Left lung (tissue), 10 donors: ENCODE measurements around the gene PPP5C. TPM values are rescaled to one million over a fixed set of nuclear protein-coding genes. Genes with fewer than 3 reads are reported as not detected.
"Not testable (repeated sequence)": the region's sequence is repeated elsewhere in the genome, so short reads cannot be mapped to it uniquely, and the experiment has no call there.

ENCODE experiments used
- ATAC-seq: fragments of 200-7000 bp; cut with Tn5 transposase; one replicate; pipeline ENCODE4 v1.9.1; 2020; ENCODE audit warnings: moderate library complexity
- DNase-seq, 4 donors: peaks; one replicate each; pipeline ENCODE4 v3.0.0-alpha.2; 2013 to 2020
- H3K27ac ChIP-seq, 2 donors: fragments of 200-600 bp; sonication (generic) in 1 of 2; one replicate each; pipeline versions ENCODE4 v1.5.0 to v1.8.0; 2020 to 2021
- H3K27me3 ChIP-seq, 2 donors: fragments of 200-600 bp; sonication (generic) in 1 of 2; one replicate each; pipeline versions ENCODE4 v1.5.0 to v1.8.0; 2020 to 2021
- H3K36me3 ChIP-seq, 2 donors: fragments of 200-600 bp; sonication (generic) in 1 of 2; one replicate each; pipeline versions ENCODE4 v1.5.0 to v1.8.0; 2020 to 2021
- H3K4me1 ChIP-seq, 2 donors: fragments of 200-600 bp; one replicate each; pipeline ENCODE4 v1.8.0; 2021
- H3K4me3 ChIP-seq, 2 donors: fragments of 200-600 bp; sonication (generic) in 1 of 2; one replicate each; pipeline versions ENCODE4 v1.5.0 to v1.8.0; 2020 to 2021; ENCODE audit warnings: mild to moderate bottlenecking in 1 of 2
- H3K9me3 ChIP-seq, 2 donors: fragments of 200-600 bp; sonication (generic) in 1 of 2; one replicate each; pipeline versions ENCODE4 v1.5.0 to v1.8.0; 2020 to 2021
- CTCF ChIP-seq, 2 donors: fragments of 200-600 bp; sonication (generic) in 1 of 2; IDR thresholded peaks; one replicate each; pipeline versions ENCODE4 v1.5.0 to v1.8.0; 2021; ENCODE audit warnings: antibody characterized with exemption in 2 of 2
- intact Hi-C, 2 donors: fragments of 100-400 bp; cut with DNase I; formaldehyde crosslinking; loops; one replicate each; pipeline versions ENCODE4 v1.11.2 to v1.14.2; 2022
- polyA plus RNA-seq, 6 donors: library from polyadenylated mRNA; unstranded; fragments of 120-200 nt; gene quantifications; one replicate each; pipeline ENCODE4 v1.2.1, GENCODE V29; 2013; ENCODE audit not compliant: insufficient read length in 6 of 6
- total RNA-seq, 2 donors: library from RNA; stranded (reverse); fragmentation: NEBNext Ultra II Directional; extraction: Animal tissue kit (Norgen Biotek cat#: 25700); gene quantifications; one replicate each; pipeline ENCODE4 v1.2.1, GENCODE V29; 2021
- donor health status: DM: no; HTN: yes; CAD: no.
- donor health status: DM: no; HTN: no; CAD: no.

PPP5C gene
- total and polyA plus RNA-seq, 8 donors: 52.6 to 114 (median 98.3) TPM

GRCh38 chr19:46374536-46375475, 27.9 kb downstream of the PPP5C start:
- no peak for TF ChIP-seq CTCF (IDR thresholded peaks at IDR 0.05)
- no peaks in the 10 kb centered on the region for H3K9me3 ChIP-seq
- peaks cover 3 to 43% of the 10 kb centered on the region in 2 donors for H3K36me3 ChIP-seq
- peaks cover 17 to 30% of the 10 kb centered on the region in 2 donors for H3K4me1 ChIP-seq
- no peak for ATAC-seq
- H3K27me3 ChIP-seq: no peaks in the 10 kb centered on the region
- no peak overlapping the region for H3K4me3 ChIP-seq
- peak in 2 of 4 donors; percentile 16 to 19 for DNase-seq
- intact Hi-C loops: no loop called here
- peak overlapping the region in 1 of 2 donors; percentile 74 for H3K27ac ChIP-seq

- intact Hi-C loops, H3K9me3 ChIP-seq, H3K4me3 ChIP-seq, H3K27ac ChIP-seq, ATAC-seq, H3K27me3 ChIP-seq: not testable (repeated sequence)
- H3K4me1 ChIP-seq: peaks cover 17 to 30% of the 10 kb centered on the region in 2 donors
- DNase-seq: peak in 2 of 4 donors; percentile 15 to 48
- peaks cover 3 to 47% of the 10 kb centered on the region in 2 donors for H3K36me3 ChIP-seq
These were observed 28.7 kb downstream of the PPP5C start for GRCh38 chr19:46375476-46376067.

- Histone ChIP-seq H3K27me3 (no peaks in the 10 kb centered on the region), H3K4me1 (peaks cover 17 to 24% of the 10 kb centered on the region in 2 donors), H3K36me3 (peaks cover 3 to 50% of the 10 kb centered on the region in 2 donors), H3K27ac (peak overlapping the region in 1 of 2 donors; percentile 71), H3K9me3 (no peaks in the 10 kb centered on the region), H3K4me3 (no peak overlapping the region)
- no peak for TF ChIP-seq CTCF (IDR thresholded peaks at IDR 0.05)
- intact Hi-C loops: no loop called here
- DNase-seq (peak in 2 of 4 donors; percentile 26 to 64), ATAC-seq (no peak)
These were observed 29.6 kb downstream of the PPP5C start for GRCh38 chr19:46376241-46377153.

- intact Hi-C loops: no loop called here
- peaks cover 3 to 68% of the 10 kb centered on the region in 2 donors for H3K36me3 ChIP-seq
- no peak for ATAC-seq
- H3K9me3 ChIP-seq: no peaks in the 10 kb centered on the region
- H3K27ac ChIP-seq: peak overlapping the region in 1 of 2 donors; percentile 71
- no peaks in the 10 kb centered on the region for H3K27me3 ChIP-seq
- H3K4me3 ChIP-seq: no peak overlapping the region
- DNase-seq: peak in 1 of 4 donors; percentile 61
- TF ChIP-seq CTCF (IDR thresholded peaks at IDR 0.05): no peak
- H3K4me1 ChIP-seq: peaks cover 6 to 12% of the 10 kb centered on the region in 2 donors
These were observed 31.4 kb downstream of the PPP5C start for GRCh38 chr19:46378268-46378667.

- Histone ChIP-seq H3K4me1 (peaks cover 0 to 3% of the 10 kb centered on the region in 2 donors), H3K36me3 (peaks cover 3 to 86% of the 10 kb centered on the region in 2 donors), H3K4me3 (no peak overlapping the region), H3K9me3 (no peaks in the 10 kb centered on the region), H3K27me3 (no peaks in the 10 kb centered on the region), H3K27ac (no peak overlapping the region)
- DNase-seq (no peak), ATAC-seq (no peak)
- no peak for TF ChIP-seq CTCF (IDR thresholded peaks at IDR 0.05)
- intact Hi-C loops: no loop called here
These were observed 33.8 kb downstream of the PPP5C start for GRCh38 chr19:46380690-46381089.
